HepG2 (cell line): ENCODE measurements around the gene NUP153. TPM values are rescaled to one million over a fixed set of nuclear protein-coding genes. Genes with fewer than 3 reads are reported as not detected.
A peak's percentile ranks its signal among the peaks of the same experiment; 100 is the strongest.

Source experiments
- DR1 ChIP-seq: sonication (generic); formaldehyde crosslinking; IDR thresholded peaks from 2 replicates; pipeline ENCODE4 v1.8.0; 2021; ENCODE audit warnings: mild to moderate bottlenecking, missing genetic modification reagents, inconsistent platforms
- KLF9 ChIP-seq: IDR thresholded peaks from 2 replicates; pipeline ENCODE4 v1.6.1; 2016; ENCODE audit warnings: low read depth
- MAFK ChIP-seq, 2 experiments: IDR thresholded peaks in 1 of 2; conservative IDR thresholded peaks in 1 of 2; 2 replicates each; pipeline ENCODE4 v1.6.1; 2011; ENCODE audit warnings: improper control_type of control experiment in 2 of 2, low read length in 2 of 2
- NFIC ChIP-seq: IDR thresholded peaks from 2 replicates; pipeline ENCODE4 v1.6.1; 2012; ENCODE audit warnings: mild to moderate bottlenecking, low read length, inconsistent platforms
- PATZ1 ChIP-seq: sonication (generic); formaldehyde crosslinking; IDR thresholded peaks from 2 replicates; pipeline ENCODE4 v1.4.0; 2020; ENCODE audit warnings: missing genetic modification reagents
- PLSCR1 ChIP-seq: sonication (generic); formaldehyde crosslinking; IDR thresholded peaks from 2 replicates; pipeline ENCODE4 v1.5.0; 2020; ENCODE audit warnings: missing genetic modification reagents, mild to moderate bottlenecking, borderline replicate concordance
- RBM39 ChIP-seq: fragments of 200-400 bp; formaldehyde crosslinking; IDR thresholded peaks from one replicate; pipeline ENCODE4 v1.6.1; 2018; ENCODE audit warnings: antibody characterized with exemption, mild to moderate bottlenecking, low read depth, low read length; ENCODE audit not compliant: poor library complexity, severe bottlenecking
- RFX5 ChIP-seq: IDR thresholded peaks from 2 replicates; pipeline ENCODE4 v1.6.1; 2011; ENCODE audit warnings: low read depth, low read length, improper control_type of control experiment
- SALL2 ChIP-seq: sonication (generic); formaldehyde crosslinking; IDR thresholded peaks from 2 replicates; pipeline ENCODE4 v1.8.1; 2023; ENCODE audit warnings: mild to moderate bottlenecking, missing genetic modification reagents, inconsistent platforms
- SIX1 ChIP-seq: sonication (generic); formaldehyde crosslinking; IDR thresholded peaks from 2 replicates; pipeline ENCODE4 v1.4.0; 2020; ENCODE audit warnings: missing genetic modification reagents, borderline replicate concordance
- SUZ12 ChIP-seq: fragments of 150-350 bp; IDR thresholded peaks from 2 replicates; pipeline ENCODE4 v1.6.1; 2014; ENCODE audit warnings: low read depth, low read length
- TCF7 ChIP-seq: sonication (generic); IDR thresholded peaks from 2 replicates; pipeline ENCODE4 v1.6.1; 2016; ENCODE audit warnings: antibody characterized with exemption, low read depth
- THRA ChIP-seq: sonication (generic); formaldehyde crosslinking; IDR thresholded peaks from 2 replicates; pipeline ENCODE4 v1.4.0; 2020; ENCODE audit warnings: missing genetic modification reagents, borderline replicate concordance
- TP53 ChIP-seq: sonication (generic); formaldehyde crosslinking; conservative IDR thresholded peaks from 2 replicates; pipeline ENCODE4 v1.4.0; 2020; ENCODE audit warnings: missing genetic modification reagents
- ZNF224 ChIP-seq: sonication (generic); formaldehyde crosslinking; IDR thresholded peaks from 2 replicates; pipeline ENCODE4 v1.5.0; 2020; ENCODE audit warnings: mild to moderate bottlenecking, missing genetic modification reagents
- ZNF552 ChIP-seq: sonication (generic); formaldehyde crosslinking; IDR thresholded peaks from 2 replicates; pipeline ENCODE4 v1.9.0; 2022; ENCODE audit warnings: missing genetic modification reagents, mild to moderate bottlenecking, borderline replicate concordance
- ZNF597 ChIP-seq: sonication (generic); formaldehyde crosslinking; IDR thresholded peaks from 2 replicates; pipeline ENCODE4 v1.5.0; 2020; ENCODE audit warnings: missing genetic modification reagents
- ZNF691 ChIP-seq: sonication (generic); formaldehyde crosslinking; IDR thresholded peaks from 2 replicates; pipeline ENCODE4 v1.4.0; 2020; ENCODE audit warnings: missing genetic modification reagents, low read depth, mild to moderate bottlenecking, borderline replicate concordance
- ZNF773 ChIP-seq: sonication (generic); formaldehyde crosslinking; IDR thresholded peaks from 2 replicates; pipeline ENCODE4 v1.4.0; 2020; ENCODE audit warnings: missing genetic modification reagents, borderline replicate concordance
- ZNF776 ChIP-seq: sonication (generic); formaldehyde crosslinking; IDR thresholded peaks from 2 replicates; pipeline ENCODE4 v1.4.0; 2020; ENCODE audit warnings: mild to moderate bottlenecking, missing genetic modification reagents
- polyA plus RNA-seq, 8 experiments: library from polyadenylated mRNA; depleted of rRNA in 3 of 8; stranded (reverse) in 7 of 8; unstranded in 1 of 8; fragments of >200 nt; fragmentation: Illumina TruSeq in 4 of 8; extraction: Trizol in 4 of 8; gene quantifications; 2 replicates each; pipeline versions ENCODE4 v1.2.1 to v1.2.3, GENCODE V29; 2011 to 2016; ENCODE audit warnings: low read depth in 4 of 8, missing spikeins in 1 of 8, mixed read lengths in 1 of 8; ENCODE audit not compliant: insufficient read depth in 1 of 8
- total RNA-seq, 5 experiments: library from RNA; depleted of rRNA; stranded (reverse); fragments of >200 nt; fragmentation: Illumina TruSeq; extraction: Trizol; gene quantifications; 2 replicates each; pipeline ENCODE4 v1.2.3, GENCODE V29; 2016; ENCODE audit warnings: low read depth in 1 of 5

NUP153 gene
- total and polyA plus RNA-seq, 2 of the 13 experiments (the other 11 are each of a cell fraction or from before 2014, with no cell fraction given) = 29.8 to 55.2 TPM

GRCh38 chr6:17706580-17707370 is at the start of gene NUP153 (continued):
- TF ChIP-seq ZNF552 (peak; percentile 95; the same call in 1 of the 2 replicates), ZNF691 (peak; percentile 97), SUZ12 (peak; percentile 93), DR1 (CRISPR knock-in tag) (peak; percentile 79), PLSCR1 (0 out of 2 replicates have a peak, but pooled peaks have one; percentile 61), RBM39 (peak; percentile 95), NFIC (peak; percentile 42; the same call in 1 of the 2 replicates), ZNF773 (CRISPR knock-in tag) (0 out of 2 replicates have a peak, but pooled peaks have one; percentile 19), RFX5 (peak; percentile 84), ZNF776 (CRISPR knock-in tag) (peak; percentile 79; the same call in 1 of the 2 replicates), MAFK (conservative IDR thresholded peaks at IDR 0.05 in 1 of 2, IDR thresholded peaks at IDR 0.05 in 1 of 2; ENCODE audit: low read length in 2 of 2) (peak; percentile 9 to 20; a peak in 2 of 4 replicates), ZNF224 (peak; percentile 31; the same call in 1 of the 2 replicates), PATZ1 (peak; percentile 80), KLF9 (CRISPR knock-in tag) (0 out of 2 replicates have a peak, but pooled peaks have one; percentile 56), TCF7 (no peak), SALL2 (CRISPR knock-in tag) (peak; percentile 96), TP53 (CRISPR knock-in tag) (peak; percentile 94), THRA (CRISPR knock-in tag) (peak; percentile 68; the same call in 1 of the 2 replicates), ZNF597 (CRISPR knock-in tag) (peak; percentile 94; the same call in 1 of the 2 replicates), SIX1 (peak; percentile 64; the same call in 1 of the 2 replicates)
